IPS-18a (cell line): Measurements from ENCODE around the gene PPARA.
"Not testable (repeated sequence)": the region's sequence is repeated elsewhere in the genome, so short reads cannot be mapped to it uniquely, and the experiment has no call there.

ENCODE experiments used
- H3K27ac ChIP-seq: one replicate; pipeline ENCODE4 v1.5.1; 2013; ENCODE audit warnings: low read length
- H3K27me3 ChIP-seq: one replicate; pipeline ENCODE4 v1.6.1; 2013; ENCODE audit warnings: mild to moderate bottlenecking, low read length; ENCODE audit not compliant: control insufficient read depth, insufficient read depth
- H3K36me3 ChIP-seq: one replicate; pipeline ENCODE4 v1.6.1; 2013; ENCODE audit warnings: low read depth, low read length; ENCODE audit not compliant: control insufficient read depth
- H3K4me1 ChIP-seq: one replicate; pipeline ENCODE4 v1.6.1; 2013; ENCODE audit warnings: low read depth, low read length; ENCODE audit not compliant: control insufficient read depth
- H3K4me3 ChIP-seq: one replicate; pipeline ENCODE4 v1.5.1; 2013; ENCODE audit warnings: low read length
- H3K9ac ChIP-seq: one replicate; pipeline ENCODE4 v1.6.1; 2013; ENCODE audit warnings: mild to moderate bottlenecking, low read length, moderate library complexity
- H3K9me3 ChIP-seq: one replicate; pipeline ENCODE4 v1.6.1; 2013; ENCODE audit warnings: low read depth, low read length; ENCODE audit not compliant: control insufficient read depth

PPARA gene

DNA sequence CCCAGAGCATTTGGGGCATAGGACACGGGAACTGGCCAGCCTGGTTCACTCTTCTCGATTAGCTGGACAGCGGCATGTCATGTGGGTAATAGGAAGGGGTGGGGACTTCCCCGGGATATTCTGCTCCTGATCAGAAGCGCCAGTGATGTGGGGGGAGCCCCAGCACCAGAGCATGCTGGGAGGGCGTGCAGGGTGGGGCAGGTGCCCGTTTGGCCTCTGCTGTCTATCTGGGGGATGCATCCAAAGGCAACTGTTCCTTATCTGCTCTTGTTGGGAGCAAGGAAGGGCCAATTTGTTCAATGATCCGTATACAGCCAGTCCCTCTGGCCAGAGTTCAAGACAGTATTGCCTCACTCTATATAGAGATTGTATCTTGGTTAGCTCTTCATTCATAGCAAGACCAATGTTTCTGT is 43.6 kb downstream of the PPARA start:
- Histone ChIP-seq H3K27me3 (no peaks in the 10 kb centered on the region), H3K9ac (no peak overlapping the region), H3K9me3 (no peaks in the 10 kb centered on the region), H3K4me1 (no peaks in the 10 kb centered on the region), H3K4me3 (no peak overlapping the region), H3K36me3 (no peaks in the 10 kb centered on the region), H3K27ac (no peak overlapping the region)

- no peak overlapping the region for H3K4me3 ChIP-seq
- no peak overlapping the region for H3K9ac ChIP-seq
- no peaks in the 10 kb centered on the region for H3K4me1 ChIP-seq
- H3K9me3 ChIP-seq = no peaks in the 10 kb centered on the region
- no peak overlapping the region for H3K27ac ChIP-seq
- no peaks in the 10 kb centered on the region for H3K27me3 ChIP-seq
- no peaks in the 10 kb centered on the region for H3K36me3 ChIP-seq
These were observed 45.3 kb downstream of the PPARA start for GRCh38 chr22:46195487-46196165.

DNA sequence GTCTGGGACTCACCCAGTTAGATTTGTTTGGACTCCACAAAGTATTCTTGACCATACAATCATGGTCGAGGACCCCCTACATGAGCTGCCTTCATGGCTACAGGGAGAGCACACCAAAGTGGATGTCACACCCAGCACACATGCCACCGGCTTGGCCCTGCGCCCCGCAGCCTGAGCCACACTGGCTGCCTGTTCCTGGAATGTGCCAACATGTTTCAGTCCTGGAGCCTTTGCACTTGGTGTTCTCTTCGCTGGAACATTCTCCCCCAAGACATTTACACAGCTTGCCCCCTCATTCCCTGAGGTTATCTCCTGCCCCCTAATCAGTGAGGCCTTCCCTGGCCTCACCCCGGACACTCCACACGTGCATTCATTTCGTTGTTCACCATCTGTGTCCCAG is 46.0 kb downstream of the PPARA start:
- Histone ChIP-seq H3K9me3 (no peaks in the 10 kb centered on the region), H3K27ac (no peak overlapping the region), H3K4me3 (no peak overlapping the region), H3K4me1 (no peaks in the 10 kb centered on the region), H3K36me3 (no peaks in the 10 kb centered on the region), H3K27me3 (no peaks in the 10 kb centered on the region), H3K9ac (no peak overlapping the region)

- no peak overlapping the region for H3K9ac ChIP-seq
- H3K27ac ChIP-seq = no peak overlapping the region
- H3K36me3 ChIP-seq = no peaks in the 10 kb centered on the region
- H3K9me3 ChIP-seq = no peaks in the 10 kb centered on the region
- H3K4me1 ChIP-seq = peaks cover 7% of the 10 kb centered on the region
- H3K27me3 ChIP-seq = no peaks in the 10 kb centered on the region
- H3K4me3 ChIP-seq = no peak overlapping the region
These were observed 47.9 kb downstream of the PPARA start for GRCh38 chr22:46198274-46198673.

GRCh38 chr22:46198806-46199205 is 48.5 kb downstream of the PPARA start:
- not testable (repeated sequence) for H3K4me1 ChIP-seq, H3K4me3 ChIP-seq, H3K36me3 ChIP-seq, H3K27ac ChIP-seq, H3K27me3 ChIP-seq, H3K9me3 ChIP-seq, H3K9ac ChIP-seq

DNA sequence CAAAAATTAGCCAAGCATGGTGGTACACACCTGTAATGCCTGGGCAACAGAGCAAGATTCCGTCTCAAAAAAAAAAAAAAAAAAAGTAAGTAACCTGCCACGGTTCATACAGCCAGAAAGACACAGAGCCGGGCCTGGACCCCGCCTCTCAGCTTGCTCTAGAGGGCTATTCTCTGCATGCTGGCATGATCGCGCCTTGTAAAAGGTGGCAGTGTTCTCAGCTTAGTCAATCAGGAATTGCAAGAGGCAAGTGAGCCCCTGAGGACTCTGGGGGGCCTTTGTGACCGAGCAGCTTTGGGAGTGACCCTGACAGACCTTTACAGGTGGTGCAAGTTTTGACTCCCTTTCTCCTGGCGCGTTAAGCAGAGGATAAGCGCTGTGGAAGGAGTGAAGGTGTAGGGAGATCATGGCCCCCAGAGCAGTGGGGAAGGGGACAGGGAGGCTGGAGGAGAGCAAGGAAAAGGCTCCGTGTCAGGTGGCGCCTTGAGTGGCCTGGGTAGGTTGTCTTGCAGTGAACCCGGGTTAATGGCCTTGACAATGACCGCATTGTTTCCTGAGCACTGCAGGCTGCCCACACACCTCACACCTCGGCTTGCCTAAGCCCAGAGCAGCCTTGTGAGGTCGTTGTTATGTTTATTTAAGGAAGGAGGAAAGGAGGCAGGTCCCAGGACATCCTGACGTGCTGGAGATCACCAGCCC is 50.9 kb downstream of the PPARA start:
- H3K4me3 ChIP-seq = no peak overlapping the region
- H3K4me1 ChIP-seq = peaks cover 7% of the 10 kb centered on the region
- no peak overlapping the region for H3K27ac ChIP-seq
- no peaks in the 10 kb centered on the region for H3K27me3 ChIP-seq
- H3K9me3 ChIP-seq = no peaks in the 10 kb centered on the region
- no peak overlapping the region for H3K9ac ChIP-seq
- H3K36me3 ChIP-seq = no peaks in the 10 kb centered on the region

DNA sequence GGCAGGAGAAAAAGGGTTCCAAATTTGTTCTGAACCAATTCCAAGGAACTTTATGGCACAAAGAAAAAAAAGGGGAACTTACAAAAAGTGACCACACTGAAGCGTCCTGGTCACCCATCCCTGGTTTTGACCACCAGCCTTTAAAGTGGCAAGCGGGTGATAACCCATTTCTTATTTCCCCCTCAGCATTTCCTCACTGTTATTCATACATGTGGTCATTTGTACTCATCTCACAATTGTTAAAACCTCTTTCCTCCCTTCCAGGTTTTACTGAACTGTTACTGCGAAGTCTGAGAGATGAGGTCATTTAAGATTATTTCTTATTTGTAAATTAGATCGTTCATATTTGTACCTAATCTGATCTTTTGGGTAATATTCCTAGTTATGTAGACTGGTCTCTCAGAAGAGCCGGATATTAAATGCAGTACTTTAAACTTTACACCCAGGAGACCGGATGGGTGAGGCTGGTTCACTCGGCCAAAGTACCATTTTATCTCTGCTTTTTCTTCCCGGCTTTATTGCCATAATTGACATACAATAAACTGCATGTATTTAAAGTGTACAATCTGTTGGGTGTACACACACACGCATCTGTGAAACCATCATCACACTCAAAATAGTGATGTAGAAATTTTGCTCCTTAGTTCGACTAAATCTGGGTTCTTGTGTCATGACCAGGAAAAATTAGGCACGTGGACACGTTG is 52.7 kb downstream of the PPARA start:
- H3K36me3 ChIP-seq = no peaks in the 10 kb centered on the region
- no peaks in the 10 kb centered on the region for H3K9me3 ChIP-seq
- H3K27ac ChIP-seq = no peak overlapping the region
- H3K4me1 ChIP-seq = peaks cover 7% of the 10 kb centered on the region
- no peak overlapping the region for H3K4me3 ChIP-seq
- no peaks in the 10 kb centered on the region for H3K27me3 ChIP-seq
- no peak overlapping the region for H3K9ac ChIP-seq

DNA sequence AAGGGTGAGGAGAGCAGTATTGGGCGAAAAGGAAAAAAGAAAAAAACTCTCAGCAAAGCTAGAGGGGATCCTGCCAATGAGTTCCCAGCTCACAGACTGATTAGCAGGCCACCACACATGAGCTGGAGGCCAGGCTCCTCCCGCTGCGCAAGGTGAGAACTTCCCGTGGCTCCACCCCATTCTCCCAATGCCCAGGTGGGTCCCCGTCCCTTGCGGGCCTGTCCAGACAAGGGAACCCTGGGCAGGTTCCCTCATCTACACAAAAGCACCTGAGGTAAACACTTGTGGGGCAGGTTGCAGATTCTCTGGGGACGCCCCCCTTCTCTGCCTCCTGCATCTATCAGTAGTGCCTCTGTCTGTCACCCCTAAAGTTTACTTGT is 53.3 kb downstream of the PPARA start:
- Histone ChIP-seq H3K9me3 (no peaks in the 10 kb centered on the region), H3K9ac (no peak overlapping the region), H3K4me1 (peaks cover 7% of the 10 kb centered on the region), H3K27ac (no peak overlapping the region), H3K27me3 (no peaks in the 10 kb centered on the region), H3K36me3 (no peaks in the 10 kb centered on the region), H3K4me3 (no peak overlapping the region)

DNA sequence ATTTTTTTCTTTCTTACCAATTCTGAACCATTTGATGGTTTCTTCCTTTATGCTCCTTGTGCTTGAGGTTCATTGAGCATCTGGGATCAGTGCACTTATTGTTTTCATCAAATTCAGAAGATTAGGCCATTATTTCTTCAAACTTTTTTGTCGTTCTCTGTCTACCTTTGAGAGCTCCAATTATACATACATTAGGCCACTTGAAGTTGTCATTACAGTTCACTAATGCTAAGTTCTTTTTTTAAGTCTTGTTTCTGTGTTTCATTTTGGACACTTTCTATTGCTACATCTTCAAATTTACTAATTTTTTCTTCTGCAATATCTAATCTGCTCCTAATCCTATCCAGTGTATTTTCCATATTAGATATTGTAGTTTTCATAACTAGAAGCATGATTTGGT is 58.9 kb downstream of the PPARA start:
- Histone ChIP-seq H3K9ac (no peak overlapping the region), H3K4me1 (no peaks in the 10 kb centered on the region), H3K4me3 (no peak overlapping the region), H3K27me3 (no peaks in the 10 kb centered on the region), H3K36me3 (no peaks in the 10 kb centered on the region), H3K27ac (no peak overlapping the region), H3K9me3 (no peaks in the 10 kb centered on the region)

- H3K4me3 ChIP-seq = no peak overlapping the region
- no peaks in the 10 kb centered on the region for H3K36me3 ChIP-seq
- H3K9me3 ChIP-seq = no peaks in the 10 kb centered on the region
These were observed 61.9 kb downstream of the PPARA start for GRCh38 chr22:46212195-46212594.

GRCh38 chr22:46213052-46213451 is 62.7 kb downstream of the PPARA start:
- H3K27me3 ChIP-seq = no peaks in the 10 kb centered on the region
- H3K36me3 ChIP-seq = no peaks in the 10 kb centered on the region
- no peak overlapping the region for H3K27ac ChIP-seq

More at GRCh38 chr22:46212195-46212594, 61.9 kb downstream of the PPARA start:
- no peak overlapping the region for H3K27ac ChIP-seq
- no peaks in the 10 kb centered on the region for H3K27me3 ChIP-seq
- no peaks in the 10 kb centered on the region for H3K4me1 ChIP-seq
- no peak overlapping the region for H3K9ac ChIP-seq

More at GRCh38 chr22:46213052-46213451, 62.7 kb downstream of the PPARA start:
- no peak overlapping the region for H3K4me3 ChIP-seq
- no peak overlapping the region for H3K9ac ChIP-seq
- H3K9me3 ChIP-seq = no peaks in the 10 kb centered on the region
- no peaks in the 10 kb centered on the region for H3K4me1 ChIP-seq
